Fibroblast of mammary gland (primary cell): ENCODE measurements around the gene NOC4L.

Experiments
- DNase-seq: peaks from one replicate; pipeline ENCODE4 v3.0.0-alpha.2; 2010; ENCODE audit warnings: low read depth
- H3K4me3 ChIP-seq: 2 replicates; pipeline ENCODE4 v1.5.1; 2011; ENCODE audit warnings: low read depth, mild to moderate bottlenecking, low read length, moderate library complexity; ENCODE audit not compliant: control insufficient read depth
- TF ChIP-seq, protein P1 (sequence below): conservative IDR thresholded peaks from 2 replicates; pipeline ENCODE4 v1.5.1; 2011; ENCODE audit warnings: low read depth, low read length, inconsistent platforms; ENCODE audit not compliant: control insufficient read depth, insufficient read depth

Gene NOC4L

DNA sequence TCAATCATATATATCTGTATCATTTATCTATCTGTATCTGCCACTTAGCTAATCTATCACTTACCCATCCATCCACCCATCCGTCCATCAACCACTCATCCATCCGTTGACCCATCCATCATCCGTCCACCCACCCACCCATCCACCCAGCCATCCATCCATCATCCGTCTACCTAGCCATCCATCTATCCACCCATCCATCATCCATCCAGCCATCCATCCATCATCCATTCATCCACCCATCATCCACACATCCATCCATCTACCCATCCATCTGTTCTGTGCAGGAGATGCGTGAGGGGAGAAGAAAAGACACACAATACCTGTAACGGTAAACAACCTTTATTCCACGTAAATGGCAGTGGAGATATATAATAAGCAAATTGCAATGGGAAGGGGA, 20.2 kb downstream of the NOC4L start:
- H3K4me3 ChIP-seq, result no peak overlapping the region
- TF ChIP-seq, protein P1, sequence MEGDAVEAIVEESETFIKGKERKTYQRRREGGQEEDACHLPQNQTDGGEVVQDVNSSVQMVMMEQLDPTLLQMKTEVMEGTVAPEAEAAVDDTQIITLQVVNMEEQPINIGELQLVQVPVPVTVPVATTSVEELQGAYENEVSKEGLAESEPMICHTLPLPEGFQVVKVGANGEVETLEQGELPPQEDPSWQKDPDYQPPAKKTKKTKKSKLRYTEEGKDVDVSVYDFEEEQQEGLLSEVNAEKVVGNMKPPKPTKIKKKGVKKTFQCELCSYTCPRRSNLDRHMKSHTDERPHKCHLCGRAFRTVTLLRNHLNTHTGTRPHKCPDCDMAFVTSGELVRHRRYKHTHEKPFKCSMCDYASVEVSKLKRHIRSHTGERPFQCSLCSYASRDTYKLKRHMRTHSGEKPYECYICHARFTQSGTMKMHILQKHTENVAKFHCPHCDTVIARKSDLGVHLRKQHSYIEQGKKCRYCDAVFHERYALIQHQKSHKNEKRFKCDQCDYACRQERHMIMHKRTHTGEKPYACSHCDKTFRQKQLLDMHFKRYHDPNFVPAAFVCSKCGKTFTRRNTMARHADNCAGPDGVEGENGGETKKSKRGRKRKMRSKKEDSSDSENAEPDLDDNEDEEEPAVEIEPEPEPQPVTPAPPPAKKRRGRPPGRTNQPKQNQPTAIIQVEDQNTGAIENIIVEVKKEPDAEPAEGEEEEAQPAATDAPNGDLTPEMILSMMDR, result no peak
- no peak for DNase-seq

DNA sequence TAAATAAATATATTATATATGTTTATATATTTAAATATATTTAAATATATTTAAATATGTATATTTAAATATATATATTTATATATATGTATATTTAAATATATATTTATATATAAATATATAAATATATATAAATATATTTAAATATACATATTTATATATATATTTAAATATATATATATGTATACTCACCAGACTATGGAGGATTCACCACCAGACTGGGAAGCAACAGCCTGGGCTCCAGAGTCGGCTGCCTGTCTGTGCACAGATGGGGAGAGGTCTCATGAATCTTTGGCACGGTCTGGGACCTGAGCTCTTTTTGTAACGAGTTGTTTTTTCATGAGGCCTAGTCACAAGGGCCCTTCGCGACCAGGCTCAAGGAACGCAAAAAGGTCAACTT, 21.3 kb downstream of the NOC4L start:
- H3K4me3 ChIP-seq, result no peak overlapping the region
- TF ChIP-seq, protein P1, result no peak
- no peak for DNase-seq

DNA sequence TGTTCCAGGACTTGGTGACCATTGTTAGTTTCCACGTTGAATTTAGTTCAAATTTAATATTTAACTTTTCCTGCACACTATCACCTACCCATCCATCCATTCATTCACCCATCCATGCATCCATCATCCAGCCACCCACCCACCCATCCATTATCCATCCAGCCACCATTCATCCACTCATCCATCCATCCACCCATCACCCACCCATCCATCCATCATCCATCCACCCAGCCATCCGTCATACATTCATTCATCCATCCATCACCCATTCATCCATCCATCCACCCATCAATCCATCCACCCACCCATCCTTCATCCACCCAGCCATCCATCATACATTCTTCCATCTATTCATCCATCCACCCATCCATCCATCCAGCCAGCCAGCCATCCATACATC, 21.8 kb downstream of the NOC4L start:
- no peak for DNase-seq
- no peak overlapping the region for H3K4me3 ChIP-seq
- TF ChIP-seq, protein P1, result no peak

DNA sequence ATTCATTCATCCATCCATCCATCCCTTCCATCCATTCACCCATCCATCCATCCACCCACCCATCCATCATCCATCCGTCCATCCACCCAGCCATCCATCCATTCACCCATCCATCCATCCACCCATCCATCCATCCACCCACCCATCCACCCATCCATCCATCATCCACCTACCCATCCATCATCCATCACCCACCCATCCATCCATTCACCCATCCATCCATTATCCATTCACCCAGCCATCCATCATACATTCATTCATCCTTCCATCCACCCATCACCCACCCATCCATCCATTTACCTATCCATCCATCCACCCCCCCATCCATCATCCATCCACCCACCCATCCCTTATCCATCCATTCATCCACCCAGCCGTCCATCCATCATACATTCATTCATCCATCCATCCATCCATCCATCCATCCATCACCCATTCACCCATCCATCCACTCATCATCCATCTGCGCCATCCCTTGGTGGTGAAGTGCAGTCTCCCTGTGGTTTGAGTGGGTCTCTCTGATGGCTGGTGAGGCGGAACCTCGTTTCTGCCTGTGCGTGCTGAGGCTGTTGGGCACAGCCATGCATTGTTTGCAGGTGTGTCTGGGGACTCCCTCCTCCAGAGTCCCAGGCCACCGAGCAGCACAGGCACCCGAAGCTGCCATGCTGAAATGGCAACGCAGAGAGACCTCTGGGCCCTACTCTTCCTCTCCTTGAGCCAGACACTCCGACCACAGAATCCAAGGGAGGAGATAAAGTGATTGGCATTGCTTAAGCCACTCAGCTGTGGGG, 22.7 kb downstream of the NOC4L start:
- H3K4me3 ChIP-seq, result no peak overlapping the region
- no peak for DNase-seq
- TF ChIP-seq, protein P1, result no peak

DNA sequence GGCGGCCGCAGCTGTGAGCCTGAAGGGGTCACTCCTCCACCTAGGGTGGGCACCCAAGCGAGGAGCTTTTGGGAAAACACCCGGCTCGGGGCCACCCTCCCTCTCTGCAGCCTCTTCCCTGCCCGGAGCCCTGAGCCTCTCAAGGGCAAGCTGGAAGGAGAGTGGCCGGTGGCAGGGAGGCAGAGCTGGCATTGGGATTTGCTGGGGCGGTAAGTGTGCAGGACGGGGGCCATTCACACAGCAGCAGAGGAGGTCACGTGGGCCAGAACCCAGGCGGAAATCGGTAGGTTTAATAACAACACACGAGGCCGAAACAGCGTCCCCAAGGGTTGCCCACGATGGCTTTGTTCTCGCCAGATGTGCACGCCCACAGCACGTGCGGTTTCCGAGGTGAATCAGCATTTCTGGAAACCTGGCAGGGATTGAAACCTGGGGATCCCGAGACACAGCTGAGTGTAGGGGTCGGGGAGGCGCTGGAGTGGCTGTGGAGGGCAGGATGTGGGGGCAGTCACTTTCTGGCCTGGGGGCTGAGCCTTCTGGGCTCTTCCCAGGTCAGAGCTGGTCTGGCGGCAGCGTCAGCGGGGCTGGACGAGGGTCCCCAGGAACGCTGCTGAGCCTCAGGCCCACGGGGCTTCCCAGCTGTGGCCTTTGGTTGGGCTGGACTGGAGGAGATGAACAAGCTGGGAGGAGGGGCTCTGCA, 23.5 kb downstream of the NOC4L start:
- peak; percentile 53 for DNase-seq
- TF ChIP-seq, protein P1, result no peak
- no peak overlapping the region for H3K4me3 ChIP-seq

DNA sequence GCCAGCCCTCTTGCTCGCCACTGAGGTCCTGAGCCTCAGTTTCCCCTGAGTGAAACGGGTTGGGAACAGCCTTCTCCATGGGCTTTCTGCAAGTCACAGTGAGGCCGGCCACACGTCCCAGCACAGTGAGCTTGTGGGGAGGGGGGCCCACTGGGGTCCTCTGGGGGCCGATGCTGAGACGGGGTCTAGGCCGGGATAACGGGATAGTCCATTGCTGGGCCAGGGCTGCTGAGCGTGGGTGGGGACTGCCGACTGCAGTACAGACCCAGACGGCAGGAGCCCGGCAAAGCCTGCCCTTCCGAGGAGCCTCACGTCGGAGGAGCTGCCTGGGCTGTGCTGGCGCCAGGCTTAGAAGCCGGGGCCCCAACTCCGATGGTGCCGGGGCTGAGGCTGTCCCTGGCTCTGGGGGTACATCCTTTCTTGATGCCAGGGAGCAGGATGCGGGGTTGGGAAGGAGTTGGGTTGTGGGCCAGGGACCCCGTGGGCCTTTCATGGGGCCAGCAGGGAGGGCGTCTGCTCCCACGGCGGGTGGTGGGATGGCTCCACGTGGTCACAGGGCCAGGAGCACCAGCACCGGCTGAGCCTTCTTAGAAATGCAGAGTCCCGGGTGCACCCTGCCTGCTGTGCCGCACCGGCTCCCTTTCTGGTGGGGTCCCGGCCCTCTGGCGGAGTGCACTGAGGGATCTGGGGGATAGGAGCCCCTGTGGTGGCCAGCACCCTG, 24.2 kb downstream of the NOC4L start:
- TF ChIP-seq, protein P1, result no peak

More for the DNA sequence above, 24.2 kb downstream of the NOC4L start:
- no peak for DNase-seq
- H3K4me3 ChIP-seq, result no peak overlapping the region
